Fibroblast of skin of right biceps (primary cell): ENCODE data around the gene CERS6.
"Not testable (repeated sequence)": the region's sequence is repeated elsewhere in the genome, so short reads cannot be mapped to it uniquely, and the experiment has no call there.

Source experiments
- DNase-seq: peaks from one replicate; pipeline ENCODE4 v3.0.0-alpha.2; 2013

CERS6 gene

DNA sequence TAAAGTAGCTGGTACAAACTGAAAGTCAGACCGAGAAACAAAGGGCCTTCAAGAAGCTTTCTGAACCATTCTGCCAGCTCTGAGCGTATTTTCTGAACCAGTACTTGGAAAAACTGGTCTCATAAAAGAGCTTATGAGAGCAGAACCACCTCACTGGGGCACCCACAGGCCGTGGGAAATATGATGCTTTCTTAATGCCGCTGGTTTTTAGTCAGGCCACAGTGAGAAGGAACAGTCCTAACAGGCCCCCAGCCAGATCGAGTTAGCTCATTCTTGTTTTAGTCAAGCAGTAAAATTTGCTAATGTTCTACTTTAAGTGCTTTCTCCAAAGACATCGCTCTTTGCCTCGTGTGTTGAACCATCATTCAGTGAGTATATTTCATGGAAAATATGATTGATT is 333.7 kb downstream of the CERS6 start:
- no peak for DNase-seq

GRCh38 chr2:168790226-168790902 is 334.3 kb downstream of the CERS6 start:
- DNase-seq, result no peak

GRCh38 chr2:168791140-168791539 is 335.1 kb downstream of the CERS6 start:
- not testable (repeated sequence) for DNase-seq

- DNase-seq, result no peak
These were observed 337.5 kb downstream of the CERS6 start for GRCh38 chr2:168793596-168793995.

DNA sequence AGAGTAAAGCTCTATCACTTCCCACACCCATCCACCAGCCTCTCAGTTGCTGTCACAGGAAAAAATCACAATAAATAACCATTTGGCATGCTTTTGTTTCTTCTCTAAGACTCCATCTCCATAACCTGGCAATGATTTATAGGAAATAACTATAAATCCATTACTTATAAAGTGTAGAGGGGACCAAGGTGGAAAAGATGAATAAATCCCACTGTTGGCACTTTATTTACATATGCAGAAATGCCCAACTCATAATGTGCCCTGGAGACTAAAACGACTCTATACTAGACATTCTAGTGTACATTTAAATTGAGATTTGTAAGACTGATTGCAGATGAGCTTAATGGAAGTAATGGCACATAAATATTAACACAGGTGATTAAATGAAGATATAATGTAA is 338.9 kb downstream of the CERS6 start:
- no peak for DNase-seq

GRCh38 chr2:168796090-168796577 is 340.1 kb downstream of the CERS6 start:
- no peak for DNase-seq

- DNase-seq, result no peak
These were observed 340.7 kb downstream of the CERS6 start for GRCh38 chr2:168796583-168797285.

GRCh38 chr2:168797286-168797655 is 341.2 kb downstream of the CERS6 start:
- no peak for DNase-seq

- DNase-seq, result no peak
These were observed 342.2 kb downstream of the CERS6 start for GRCh38 chr2:168798076-168798887.

GRCh38 chr2:168798888-168799410 is 342.9 kb downstream of the CERS6 start:
- DNase-seq, result no peak

DNA sequence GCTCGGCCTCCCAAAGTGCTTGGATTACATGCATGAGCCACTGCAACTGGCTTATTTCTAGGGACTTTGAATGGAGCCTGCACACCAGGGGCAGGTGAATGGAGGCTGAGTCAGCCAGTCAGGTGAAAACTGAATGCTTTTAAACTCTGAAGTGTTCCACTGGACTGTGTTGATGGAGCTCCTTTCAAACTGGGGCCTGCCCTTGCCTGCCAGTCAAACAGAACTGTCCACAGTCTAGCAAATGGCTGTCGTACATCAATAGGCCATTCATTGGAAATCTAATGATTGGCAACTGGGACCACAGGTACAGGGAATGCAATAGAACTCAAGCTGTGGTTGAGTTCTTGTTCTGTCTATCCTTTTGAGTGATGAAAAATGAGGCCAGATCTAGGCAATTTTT is 345.4 kb downstream of the CERS6 start:
- no peak for DNase-seq

DNA sequence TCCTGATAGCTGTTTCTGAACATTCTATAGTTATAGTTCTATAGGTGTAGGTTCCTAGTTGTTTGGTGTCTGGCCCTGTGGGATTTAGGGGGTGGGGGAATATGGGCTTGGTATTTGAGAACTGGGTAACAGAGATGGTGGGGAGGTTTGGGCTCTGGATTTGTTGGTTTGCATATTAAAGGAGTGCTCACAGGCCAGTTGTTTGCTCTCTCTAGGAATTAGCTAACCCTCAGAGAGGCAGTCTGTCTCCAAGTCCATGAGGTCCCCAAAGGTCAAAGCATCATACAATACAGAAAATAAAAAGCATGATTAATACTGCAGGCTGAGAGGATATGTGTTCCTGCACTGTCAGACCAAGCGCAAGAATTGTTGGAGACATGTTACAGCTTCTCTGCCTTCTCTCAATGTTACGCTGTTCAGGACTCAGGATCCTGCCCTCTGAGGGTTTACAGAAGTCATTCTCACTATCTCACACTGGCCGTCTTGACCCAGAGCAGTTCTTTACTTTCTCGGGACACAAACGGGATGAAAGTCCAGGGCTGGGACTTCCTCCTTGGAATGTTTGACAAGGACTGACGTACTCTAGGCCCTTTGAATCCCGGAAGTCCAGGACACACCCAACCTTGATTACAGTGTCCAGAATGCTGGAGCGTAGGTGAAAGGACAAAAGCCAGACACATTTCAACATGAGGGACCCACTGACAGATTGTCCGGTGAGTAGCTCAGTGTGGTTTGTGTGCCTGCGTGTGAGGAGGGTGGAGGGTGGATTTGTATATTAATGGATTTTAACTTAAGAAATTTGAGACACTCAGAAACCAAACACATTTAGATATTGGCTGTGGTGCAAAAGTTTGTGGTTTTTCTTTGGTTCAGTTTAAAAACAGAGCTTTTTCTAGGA is 346.1 kb downstream of the CERS6 start, which contains the start of gene NOSTRIN:
Gene NOSTRIN, plus strand, starts transcription at position 677 of the 898 bp plus-strand sequence. Its CDS starts 10 bp downstream, at position 687.
- DNase-seq, result peak; percentile 31

- no peak for DNase-seq
These were observed 347.0 kb downstream of the CERS6 start for GRCh38 chr2:168802859-168803725.

DNA sequence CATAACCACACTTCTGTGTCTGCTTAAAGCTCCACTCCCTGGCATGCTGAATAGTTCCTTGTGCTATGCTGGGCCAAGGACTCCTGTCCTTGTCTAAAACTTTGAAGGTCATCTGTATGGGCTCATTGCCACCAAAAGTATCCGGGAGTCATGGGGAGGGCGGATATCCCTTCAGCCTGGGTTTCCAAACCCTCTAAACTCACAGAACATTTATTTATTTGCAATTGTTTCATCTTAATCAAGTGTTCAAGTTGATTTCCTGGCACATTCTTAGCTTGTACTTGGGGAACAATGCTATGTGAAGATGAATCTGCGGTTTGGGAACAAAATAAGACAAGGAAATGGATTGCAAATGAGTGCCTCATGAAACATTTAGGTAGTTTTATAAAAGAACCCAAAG is 348.1 kb downstream of the CERS6 start:
- DNase-seq, result no peak

DNA sequence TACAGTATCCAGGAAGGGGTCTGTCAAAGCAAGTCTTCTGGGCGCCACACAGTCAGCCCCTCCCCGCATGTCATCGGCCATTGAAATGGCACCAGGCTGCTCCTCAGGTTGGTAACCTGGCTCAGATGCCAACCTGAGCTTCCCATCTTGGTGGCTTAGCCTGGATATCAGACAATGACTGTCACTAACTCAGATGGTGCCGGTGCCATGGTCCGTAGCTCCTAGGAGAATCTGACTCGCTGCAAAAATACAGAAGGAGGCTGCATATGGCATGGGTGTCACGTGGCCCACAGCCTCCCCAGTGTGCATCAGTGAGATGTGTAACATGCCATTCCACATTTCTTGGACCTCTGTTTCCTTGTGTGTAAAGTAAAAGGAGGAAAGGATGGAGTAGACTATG is 349.5 kb downstream of the CERS6 start:
- no peak for DNase-seq

GRCh38 chr2:168809537-168809936 is 353.5 kb downstream of the CERS6 start:
- DNase-seq, result no peak

DNA sequence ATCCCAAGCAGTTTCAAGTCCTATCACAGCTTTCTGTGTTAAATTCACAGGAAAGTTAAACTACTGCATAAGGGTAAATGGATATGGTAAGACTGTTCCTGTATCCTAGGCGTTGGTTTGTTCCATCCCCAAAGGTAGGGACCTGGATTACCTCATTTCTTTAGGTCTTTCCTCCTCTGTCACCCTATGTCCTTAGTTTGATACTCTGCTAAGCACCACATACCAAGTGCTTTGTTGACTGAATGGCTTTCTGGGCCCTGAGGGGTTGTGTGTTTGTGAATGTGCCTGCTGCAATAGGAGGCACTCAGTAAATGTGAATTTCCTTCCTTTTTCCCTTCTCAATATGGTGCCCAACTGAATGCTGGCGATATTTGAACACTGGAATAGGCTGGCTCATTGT is 354.2 kb downstream of the CERS6 start:
- DNase-seq, result no peak

DNA sequence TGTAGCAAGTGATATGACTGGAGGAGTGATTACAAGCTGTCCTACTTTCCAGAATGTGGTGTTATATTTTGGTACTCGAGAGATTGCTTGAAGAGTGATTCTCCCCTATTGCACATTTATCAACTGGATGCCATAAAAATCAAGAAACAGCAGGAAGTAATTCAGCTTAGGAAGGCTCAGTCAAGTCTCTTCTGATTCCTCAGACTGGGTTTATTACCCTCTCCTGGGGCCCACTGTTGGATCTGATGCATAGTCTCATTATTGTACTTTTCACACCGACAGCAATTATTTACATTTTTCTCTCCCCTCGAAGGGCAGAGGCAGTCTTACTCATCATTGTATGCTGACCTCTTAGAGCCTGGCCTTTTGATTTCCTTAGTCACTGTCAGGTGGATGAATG is 355.6 kb downstream of the CERS6 start:
- no peak for DNase-seq

GRCh38 chr2:168814046-168814445 is 358.0 kb downstream of the CERS6 start:
- peak; percentile 12 for DNase-seq

GRCh38 chr2:168814939-168815907 is 359.2 kb downstream of the CERS6 start:
- DNase-seq, result no peak
